GM21390 (cell line): ENCODE measurements around the gene KIR2DL1.
"Not testable (repeated sequence)": the region's sequence is repeated elsewhere in the genome, so short reads cannot be mapped to it uniquely, and the experiment has no call there.

Experiments
- ATAC-seq: cut with Tn5 transposase; IDR thresholded peaks from one replicate; pipeline ENCODE4 v1.9.1; 2021; ENCODE audit not compliant: unreplicated experiment

KIR2DL1 gene

GRCh38 chr19:54771018-54771960 is 1.7 kb downstream of the KIR2DL1 start:
- not testable (repeated sequence) for ATAC-seq

GRCh38 chr19:54772666-54773065 is 3.1 kb downstream of the KIR2DL1 start:
- ATAC-seq: not testable (repeated sequence)

GRCh38 chr19:54775095-54775815 is 5.7 kb downstream of the KIR2DL1 start:
- ATAC-seq: not testable (repeated sequence)

- ATAC-seq: not testable (repeated sequence)
These were observed 6.2 kb downstream of the KIR2DL1 start for GRCh38 chr19:54775830-54776229.

GRCh38 chr19:54777851-54778250 is 8.3 kb downstream of the KIR2DL1 start:
- not testable (repeated sequence) for ATAC-seq

- not testable (repeated sequence) for ATAC-seq
These were observed 9.3 kb downstream of the KIR2DL1 start for GRCh38 chr19:54778896-54779295.

- ATAC-seq: not testable (repeated sequence)
These were observed 13.3 kb downstream of the KIR2DL1 start for GRCh38 chr19:54782916-54783315.

GRCh38 chr19:54786091-54786723 is 16.6 kb downstream of the KIR2DL1 start:
- ATAC-seq: not testable (repeated sequence)

- ATAC-seq: not testable (repeated sequence)
These were observed 18.6 kb downstream of the KIR2DL1 start for GRCh38 chr19:54788154-54788553.

- no peak for ATAC-seq
These were observed 21.1 kb downstream of the KIR2DL1 start for GRCh38 chr19:54790711-54791110.

GRCh38 chr19:54791476-54791875 is 21.9 kb downstream of the KIR2DL1 start:
- ATAC-seq: no peak

GRCh38 chr19:54792814-54793213 is 23.2 kb downstream of the KIR2DL1 start:
- no peak for ATAC-seq

- ATAC-seq: no peak
These were observed 26.2 kb downstream of the KIR2DL1 start for GRCh38 chr19:54795758-54796157.

GRCh38 chr19:54803410-54803809 is 33.8 kb downstream of the KIR2DL1 start, which contains the start of gene KIR2DL4:
Gene KIR2DL4, plus strand, starts transcription at chr19:54803610. Its CDS starts 42 bp downstream, at chr19:54803652.
- no peak for ATAC-seq

- no peak for ATAC-seq
These were observed 34.5 kb downstream of the KIR2DL1 start for GRCh38 chr19:54804101-54804500.

GRCh38 chr19:54804571-54804970 is 35.0 kb downstream of the KIR2DL1 start:
- ATAC-seq: no peak

- ATAC-seq: no peak
These were observed 36.3 kb downstream of the KIR2DL1 start for GRCh38 chr19:54805665-54806515.

GRCh38 chr19:54806516-54806838 is 36.9 kb downstream of the KIR2DL1 start:
- no peak for ATAC-seq

GRCh38 chr19:54814571-54814970 is 45.0 kb downstream of the KIR2DL1 start:
- not testable (repeated sequence) for ATAC-seq

- not testable (repeated sequence) for ATAC-seq
These were observed 46.7 kb downstream of the KIR2DL1 start, which contains the start of gene KIR3DL1 for GRCh38 chr19:54816251-54816650. Gene KIR3DL1, plus strand, starts transcription at chr19:54816468.
